Colonic mucosa (tissue), 4 donors: ENCODE data around the gene C16orf95. TPM values are rescaled to one million over a fixed set of nuclear protein-coding genes. Genes with fewer than 3 reads are reported as not detected.

Source experiments
- DNase-seq: peaks from one replicate; pipeline ENCODE4 v3.0.0-alpha.2; 2020
- H3K27ac ChIP-seq: fragments of 200-600 bp; one replicate; pipeline ENCODE4 v1.8.0; 2021
- H3K27me3 ChIP-seq: fragments of 200-600 bp; one replicate; pipeline ENCODE4 v1.8.0; 2021
- H3K36me3 ChIP-seq: fragments of 200-600 bp; one replicate; pipeline ENCODE4 v1.8.0; 2021
- H3K4me1 ChIP-seq: fragments of 200-600 bp; one replicate; pipeline ENCODE4 v1.8.0; 2021; ENCODE audit warnings: mild to moderate bottlenecking
- H3K4me3 ChIP-seq: fragments of 200-600 bp; one replicate; pipeline ENCODE4 v1.8.0; 2021
- H3K9ac ChIP-seq, 2 donors: one replicate each; pipeline ENCODE4 v1.7.0; 2013; ENCODE audit warnings: control low read depth in 2 of 2, low read depth in 2 of 2, low read length in 2 of 2
- H3K9me3 ChIP-seq: fragments of 200-600 bp; one replicate; pipeline ENCODE4 v1.8.0; 2021
- CTCF ChIP-seq: fragments of 200-600 bp; IDR thresholded peaks from one replicate; pipeline ENCODE4 v1.8.0; 2022; ENCODE audit warnings: antibody characterized with exemption, mild to moderate bottlenecking
- intact Hi-C: fragments of 100-400 bp; cut with DNase I; formaldehyde crosslinking; loops from one replicate; pipeline ENCODE4 v1.14.1; 2022
- total RNA-seq, 2 donors: library from RNA; stranded (reverse); fragmentation: NEBNext Ultra II Directional in 1 of 2; extraction: Animal tissue kit (Norgen Biotek cat#: 25700) in 1 of 2; gene quantifications; one replicate each; pipeline ENCODE4 v1.2.1, GENCODE V29; 2021
- donor health status: healthy.
- donor health status: DM: no; HTN: no; CAD: no.
- donor health status: DM: no; HTN: no; CAD: no.

C16orf95 gene
- total RNA-seq, 2 donors from 2014 or later, result 5.0 to 9.7 TPM

GRCh38 chr16:87333101-87333500, 15.9 kb upstream of the C16orf95 start:
- Histone ChIP-seq H3K27ac (no peak overlapping the region), H3K9ac (no peak overlapping the region), H3K4me1 (no peaks in the 10 kb centered on the region), H3K36me3 (peaks cover 17% of the 10 kb centered on the region), H3K9me3 (no peaks in the 10 kb centered on the region), H3K27me3 (no peaks in the 10 kb centered on the region), H3K4me3 (no peak overlapping the region)
- intact Hi-C loops, result no loop called here
- TF ChIP-seq CTCF, result no peak
- no peak for DNase-seq

GRCh38 chr16:87332150-87332549, 15.0 kb upstream of the C16orf95 start:
- no peak for DNase-seq
- H3K27me3 ChIP-seq, result no peaks in the 10 kb centered on the region
- H3K4me3 ChIP-seq, result no peak overlapping the region
- intact Hi-C loops, result no loop called here
- H3K27ac ChIP-seq, result no peak overlapping the region
- H3K9ac ChIP-seq, result no peak overlapping the region
- no peak for TF ChIP-seq CTCF
- peaks cover 17% of the 10 kb centered on the region for H3K36me3 ChIP-seq
- H3K4me1 ChIP-seq, result no peaks in the 10 kb centered on the region
- H3K9me3 ChIP-seq, result no peaks in the 10 kb centered on the region

GRCh38 chr16:87331241-87331801, 14.1 kb upstream of the C16orf95 start:
- no peak overlapping the region for H3K9ac ChIP-seq
- DNase-seq, result no peak
- intact Hi-C loops, result no loop called here
- H3K36me3 ChIP-seq, result peaks cover 17% of the 10 kb centered on the region
- no peak overlapping the region for H3K27ac ChIP-seq
- no peaks in the 10 kb centered on the region for H3K9me3 ChIP-seq
- no peaks in the 10 kb centered on the region for H3K4me1 ChIP-seq
- H3K4me3 ChIP-seq, result no peak overlapping the region
- TF ChIP-seq CTCF, result no peak
- no peaks in the 10 kb centered on the region for H3K27me3 ChIP-seq

- intact Hi-C loops, result no loop called here
- H3K36me3 ChIP-seq, result peaks cover 17% of the 10 kb centered on the region
- no peak overlapping the region for H3K27ac ChIP-seq
These were observed 13.5 kb upstream of the C16orf95 start for GRCh38 chr16:87330646-87331045.

GRCh38 chr16:87330257-87330624, 13.0 kb upstream of the C16orf95 start:
- no peaks in the 10 kb centered on the region for H3K9me3 ChIP-seq
- no peaks in the 10 kb centered on the region for H3K27me3 ChIP-seq
- no peak for DNase-seq
- H3K4me3 ChIP-seq, result no peak overlapping the region
- intact Hi-C loops, result no loop called here
- H3K36me3 ChIP-seq, result peaks cover 17% of the 10 kb centered on the region
- H3K27ac ChIP-seq, result no peak overlapping the region
- H3K9ac ChIP-seq, result no peak overlapping the region
- H3K4me1 ChIP-seq, result no peaks in the 10 kb centered on the region
- TF ChIP-seq CTCF, result no peak

More at GRCh38 chr16:87330646-87331045, 13.5 kb upstream of the C16orf95 start:
- no peaks in the 10 kb centered on the region for H3K4me1 ChIP-seq
- H3K4me3 ChIP-seq, result no peak overlapping the region
- H3K27me3 ChIP-seq, result no peaks in the 10 kb centered on the region
- no peak for DNase-seq
- H3K9me3 ChIP-seq, result no peaks in the 10 kb centered on the region
- no peak overlapping the region for H3K9ac ChIP-seq
- TF ChIP-seq CTCF, result no peak
